Body of pancreas (tissue), 4 donors: ENCODE results near the gene NRIP1.

Source experiments
- CTCF ChIP-seq, 7 experiments: fragments of 450-650 bp in 4 of 7; fragments of 200-600 bp in 3 of 7; sonication (generic) in 3 of 7; IDR thresholded peaks; one replicate each; pipeline ENCODE4 v1.5.1; 2016 to 2019; ENCODE audit warnings: antibody characterized with exemption in 7 of 7
- POLR2A ChIP-seq, 3 donors: fragments of 450-650 bp; IDR thresholded peaks; one replicate each; pipeline ENCODE4 v1.6.1; 2016; ENCODE audit warnings: antibody characterized with exemption in 3 of 3, mild to moderate bottlenecking in 2 of 3

GRCh38 chr21:15028186-15028585, 36.6 kb downstream of the NRIP1 start:
- TF ChIP-seq CTCF (IDR thresholded peaks at IDR 0.05), result no peak
- no peak for TF ChIP-seq POLR2A (IDR thresholded peaks at IDR 0.05)
